ENCODE data around the gene SETD5. TPM values are rescaled to one million over a fixed set of nuclear protein-coding genes. Genes with fewer than 3 reads are reported as not detected.
A peak's percentile ranks its signal among the peaks of the same experiment; 100 is the strongest.

SETD5 gene
- polyA plus RNA-seq, 1 donor (not counting 4 experiments of a cell fraction or from before 2014, with no cell fraction given) = 37.8 TPM

DNA sequence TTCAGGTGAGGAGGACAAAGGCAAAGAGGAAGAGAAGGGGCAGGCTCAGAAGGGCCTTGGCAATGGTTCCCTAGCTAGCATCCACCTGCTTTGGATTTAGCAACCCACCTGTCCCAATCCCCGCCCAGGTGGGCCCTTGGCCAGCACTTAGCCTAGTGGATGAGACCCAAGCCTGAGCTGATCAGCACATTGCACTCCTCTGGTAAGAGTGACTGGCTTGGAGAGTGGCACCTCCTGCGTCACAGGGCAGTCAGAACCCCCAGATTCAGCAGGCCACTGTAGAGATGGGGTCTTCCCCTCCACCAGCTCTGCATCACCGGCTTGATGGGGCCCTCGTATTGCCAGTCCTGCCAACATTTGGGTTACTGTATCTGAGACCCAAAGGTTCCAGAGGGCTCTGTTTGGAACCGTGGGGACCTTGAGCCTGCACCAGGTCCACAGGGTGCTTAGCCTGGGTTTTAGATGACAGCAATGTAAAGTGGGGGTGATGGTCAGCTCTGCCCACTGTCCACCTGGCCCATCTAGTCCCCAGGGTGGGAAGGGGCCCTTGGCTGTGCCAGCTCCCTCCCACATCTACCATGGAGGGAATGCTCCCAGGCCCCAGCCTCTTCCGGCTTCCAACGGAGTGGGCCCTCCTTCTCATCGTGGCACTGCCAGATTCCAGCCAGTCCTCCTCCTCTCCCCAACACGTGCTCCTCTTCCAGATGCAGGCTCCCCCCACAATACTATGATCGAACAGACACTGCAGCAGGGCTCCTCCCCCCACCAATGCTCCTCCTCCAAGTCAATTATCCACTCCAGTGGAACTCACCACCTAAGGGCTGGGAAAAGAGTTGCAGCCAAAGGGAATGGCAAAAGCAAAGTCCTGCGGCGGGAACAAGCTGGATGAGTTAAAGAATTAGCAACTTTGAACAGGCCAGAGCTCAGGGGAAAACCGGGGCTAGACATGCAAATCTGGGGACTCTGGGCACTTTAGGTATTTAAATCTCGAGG, 110.5 kb downstream of the SETD5 start:
- Histone ChIP-seq H3K4me2 (ENCODE audit: control insufficient read depth, extremely low read depth, insufficient read depth, low read depth, low read length) (no peak overlapping the region), H3K36me3 (ENCODE audit: control insufficient read depth in 2 of 2, extremely low read depth in 1 of 2, insufficient read depth in 2 of 2, low read length in 2 of 2) (no peaks in the 10 kb centered on the region), H3K9me3 (ENCODE audit: control insufficient read depth, low read depth, low read length) (no peaks in the 10 kb centered on the region), H3K4me1 (ENCODE audit: control insufficient read depth, extremely low read depth, insufficient read depth, low read length) (no peaks in the 10 kb centered on the region), H2AFZ (ENCODE audit: control insufficient read depth, low read length) (no peak overlapping the region), H3K27me3 (ENCODE audit: control insufficient read depth, extremely low read depth, insufficient read depth, low read length) (peaks cover 22% of the 10 kb centered on the region), H3K4me3 (ENCODE audit: control insufficient read depth in 2 of 3, extremely low read depth in 1 of 3, insufficient read depth in 2 of 3, low read depth in 1 of 3, low read length in 3 of 3) (no peak overlapping the region), H4K20me1 (ENCODE audit: control insufficient read depth, extremely low read depth, insufficient read depth, low read length) (no peaks in the 10 kb centered on the region), H3K9me1 (ENCODE audit: control insufficient read depth, extremely low read depth, insufficient read depth, low read length) (no peaks in the 10 kb centered on the region), H3K79me2 (ENCODE audit: control insufficient read depth, insufficient read depth, low read length) (no peaks in the 10 kb centered on the region), H3K27ac (ENCODE audit: control insufficient read depth, insufficient read depth, low read length) (no peak overlapping the region), H3K9ac (ENCODE audit: control insufficient read depth, extremely low read depth, insufficient read depth, low read length) (no peak overlapping the region)
- TF ChIP-seq, protein P1, sequence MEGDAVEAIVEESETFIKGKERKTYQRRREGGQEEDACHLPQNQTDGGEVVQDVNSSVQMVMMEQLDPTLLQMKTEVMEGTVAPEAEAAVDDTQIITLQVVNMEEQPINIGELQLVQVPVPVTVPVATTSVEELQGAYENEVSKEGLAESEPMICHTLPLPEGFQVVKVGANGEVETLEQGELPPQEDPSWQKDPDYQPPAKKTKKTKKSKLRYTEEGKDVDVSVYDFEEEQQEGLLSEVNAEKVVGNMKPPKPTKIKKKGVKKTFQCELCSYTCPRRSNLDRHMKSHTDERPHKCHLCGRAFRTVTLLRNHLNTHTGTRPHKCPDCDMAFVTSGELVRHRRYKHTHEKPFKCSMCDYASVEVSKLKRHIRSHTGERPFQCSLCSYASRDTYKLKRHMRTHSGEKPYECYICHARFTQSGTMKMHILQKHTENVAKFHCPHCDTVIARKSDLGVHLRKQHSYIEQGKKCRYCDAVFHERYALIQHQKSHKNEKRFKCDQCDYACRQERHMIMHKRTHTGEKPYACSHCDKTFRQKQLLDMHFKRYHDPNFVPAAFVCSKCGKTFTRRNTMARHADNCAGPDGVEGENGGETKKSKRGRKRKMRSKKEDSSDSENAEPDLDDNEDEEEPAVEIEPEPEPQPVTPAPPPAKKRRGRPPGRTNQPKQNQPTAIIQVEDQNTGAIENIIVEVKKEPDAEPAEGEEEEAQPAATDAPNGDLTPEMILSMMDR (optimal IDR thresholded peaks at IDR 0.05 in 1 of 3, IDR thresholded peaks at IDR 0.05 in 1 of 3, conservative IDR thresholded peaks at IDR 0.05 in 1 of 3; ENCODE audit: extremely low read depth in 1 of 3, insufficient read depth in 2 of 3, low read length in 3 of 3) = no peak
- no peak for TF ChIP-seq EZH2 (IDR thresholded peaks at IDR 0.05; ENCODE audit: low read length)
- dilution Hi-C loops (cut with MboI; ENCODE audit: extremely low pct_ligation_motif_present, low sequenced_read_pairs) = no loop called here
- DNase-seq (ENCODE audit: low read depth, low spot score) (no peak), FAIRE-seq (no peak)

DNA sequence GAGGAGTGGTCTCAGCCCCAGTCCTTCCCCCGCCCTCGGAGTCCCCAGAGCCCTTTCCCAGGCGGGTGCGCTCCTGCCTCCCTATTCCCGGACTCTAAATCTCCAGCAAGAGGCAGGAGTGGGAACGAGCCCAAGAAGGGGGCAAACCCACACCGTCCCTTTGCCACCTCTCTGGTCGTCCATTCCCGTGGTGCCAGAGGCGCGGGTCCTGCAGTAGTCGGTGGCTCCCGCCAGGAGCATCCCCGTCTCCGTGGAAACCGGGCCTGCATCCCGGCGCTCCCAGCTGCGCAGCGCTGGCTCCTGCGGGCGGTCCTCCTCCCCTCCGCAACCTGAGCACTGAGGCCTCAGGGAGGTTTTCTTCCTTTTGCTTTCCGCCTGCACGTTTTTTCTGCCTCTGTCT, 111.4 kb downstream of the SETD5 start:
- Histone ChIP-seq H3K9ac (ENCODE audit: control insufficient read depth, extremely low read depth, insufficient read depth, low read length) (no peak overlapping the region), H3K79me2 (ENCODE audit: control insufficient read depth, insufficient read depth, low read length) (no peaks in the 10 kb centered on the region), H3K4me2 (ENCODE audit: control insufficient read depth, extremely low read depth, insufficient read depth, low read depth, low read length) (no peak overlapping the region), H3K27me3 (ENCODE audit: control insufficient read depth, extremely low read depth, insufficient read depth, low read length) (peaks cover 22% of the 10 kb centered on the region), H3K4me1 (ENCODE audit: control insufficient read depth, extremely low read depth, insufficient read depth, low read length) (no peaks in the 10 kb centered on the region), H3K4me3 (ENCODE audit: control insufficient read depth in 2 of 3, extremely low read depth in 1 of 3, insufficient read depth in 2 of 3, low read depth in 1 of 3, low read length in 3 of 3) (no peak overlapping the region), H3K27ac (ENCODE audit: control insufficient read depth, insufficient read depth, low read length) (no peak overlapping the region), H2AFZ (ENCODE audit: control insufficient read depth, low read length) (no peak overlapping the region), H3K9me1 (ENCODE audit: control insufficient read depth, extremely low read depth, insufficient read depth, low read length) (no peaks in the 10 kb centered on the region), H3K9me3 (ENCODE audit: control insufficient read depth, low read depth, low read length) (no peaks in the 10 kb centered on the region), H3K36me3 (ENCODE audit: control insufficient read depth in 2 of 2, extremely low read depth in 1 of 2, insufficient read depth in 2 of 2, low read length in 2 of 2) (no peaks in the 10 kb centered on the region), H4K20me1 (ENCODE audit: control insufficient read depth, extremely low read depth, insufficient read depth, low read length) (no peaks in the 10 kb centered on the region)
- DNase-seq (ENCODE audit: low read depth, low spot score) (no peak), FAIRE-seq (no peak)
- dilution Hi-C loops (cut with MboI; ENCODE audit: extremely low pct_ligation_motif_present, low sequenced_read_pairs) = no loop called here
- TF ChIP-seq, protein P1 (optimal IDR thresholded peaks at IDR 0.05 in 1 of 3, IDR thresholded peaks at IDR 0.05 in 1 of 3, conservative IDR thresholded peaks at IDR 0.05 in 1 of 3; ENCODE audit: extremely low read depth in 1 of 3, insufficient read depth in 2 of 3, low read length in 3 of 3) = no peak
- TF ChIP-seq EZH2 (IDR thresholded peaks at IDR 0.05; ENCODE audit: low read length) = peak; percentile 71
